NCI-H2107 (cell line): Measurements from ENCODE around the gene CFAP20DC.

Source experiments
- DNase-seq: peaks from one replicate; lab custom pipeline; 2025; lab: John Stamatoyannopoulos, UW

The CFAP20DC gene

DNA sequence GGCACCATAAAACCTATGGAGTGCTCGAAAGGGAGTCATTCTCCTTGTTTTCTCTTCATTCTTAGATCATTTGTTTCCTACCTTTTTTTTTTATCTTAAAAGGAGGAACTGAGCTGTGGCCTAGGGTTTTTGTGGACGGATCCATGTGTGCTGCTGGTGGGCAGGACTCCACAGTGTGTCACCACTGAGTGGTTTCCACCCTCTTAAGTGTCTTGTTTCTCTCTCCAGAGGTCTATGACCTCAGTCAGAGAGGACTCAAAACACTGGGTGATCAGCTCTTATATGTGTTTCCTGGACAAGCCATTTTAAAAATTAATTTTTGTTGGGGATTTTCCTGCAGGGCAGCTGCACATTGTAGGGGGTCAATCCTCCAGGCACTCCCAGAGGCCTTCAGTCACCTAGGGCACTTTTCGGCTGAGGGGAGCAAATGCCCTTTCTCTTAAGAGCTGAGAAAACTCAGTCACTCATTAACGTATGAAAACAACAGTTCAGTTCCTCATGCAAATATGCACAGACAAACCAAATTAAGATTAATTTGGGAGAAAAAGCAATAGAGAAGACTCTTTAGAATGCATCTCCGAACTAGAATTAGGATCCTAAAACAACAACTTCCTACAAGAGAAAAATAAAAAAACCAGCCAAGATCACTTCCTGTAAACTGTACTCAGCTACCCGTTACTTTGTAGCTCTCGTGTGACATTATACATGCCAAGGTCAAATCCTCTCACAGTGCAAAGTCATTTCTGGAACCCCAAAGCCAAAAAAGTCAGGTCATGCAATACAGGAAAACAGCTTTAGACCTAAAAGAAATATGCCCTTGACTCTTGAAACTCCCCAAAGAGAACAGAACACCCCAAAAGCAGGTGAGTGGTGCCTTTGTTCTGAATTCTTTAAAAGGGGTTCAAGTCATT lies 355.6 kb downstream of the CFAP20DC start:
- no peak for DNase-seq

- DNase-seq, result no peak
Measured at GRCh38 chr3:58692484-58692883, 357.3 kb downstream of the CFAP20DC start.
